ENCODE data around the gene PRSS48.
"Not testable (repeated sequence)": the region's sequence is repeated elsewhere in the genome, so short reads cannot be mapped to it uniquely, and the experiment has no call there.

Gene PRSS48

GRCh38 chr4:151233600-151233999 is 43.4 kb upstream of the PRSS48 start:
- in situ Hi-C loops (cut with HindIII; ENCODE audit: low sequenced_read_pairs), result no loop called here
- TF ChIP-seq CTCF (IDR thresholded peaks at IDR 0.05; ENCODE audit: low read depth, low read length, missing control alignments), result no peak
- DNase-seq (ENCODE audit: low read depth), result no peak
- H3K4me3 ChIP-seq (ENCODE audit: low read depth, low read length), result no peak overlapping the region

- DNase-seq (ENCODE audit: low read depth); in situ Hi-C loops (cut with HindIII; ENCODE audit: low sequenced_read_pairs); H3K4me3 ChIP-seq (ENCODE audit: low read depth, low read length): not testable (repeated sequence)
Observed at GRCh38 chr4:151235373-151235772, 41.6 kb upstream of the PRSS48 start.

- no peak for DNase-seq (ENCODE audit: low read depth)
- no peak for TF ChIP-seq CTCF (IDR thresholded peaks at IDR 0.05; ENCODE audit: low read depth, low read length, missing control alignments)
- no peak overlapping the region for H3K4me3 ChIP-seq (ENCODE audit: low read depth, low read length)
- in situ Hi-C loops (cut with HindIII; ENCODE audit: low sequenced_read_pairs), result no loop called here
Observed at GRCh38 chr4:151236036-151236435, 40.9 kb upstream of the PRSS48 start.

- in situ Hi-C loops (cut with HindIII; ENCODE audit: low sequenced_read_pairs), result no loop called here
- H3K4me3 ChIP-seq (ENCODE audit: low read depth, low read length), result no peak overlapping the region
- no peak for TF ChIP-seq CTCF (IDR thresholded peaks at IDR 0.05; ENCODE audit: low read depth, low read length, missing control alignments)
- DNase-seq (ENCODE audit: low read depth), result peak; percentile 22
Observed at GRCh38 chr4:151238477-151238876, 38.5 kb upstream of the PRSS48 start.

GRCh38 chr4:151239608-151240007 is 37.4 kb upstream of the PRSS48 start:
- no peak for DNase-seq (ENCODE audit: low read depth)
- in situ Hi-C loops (cut with HindIII; ENCODE audit: low sequenced_read_pairs), result no loop called here
- H3K4me3 ChIP-seq (ENCODE audit: low read depth, low read length), result no peak overlapping the region
- TF ChIP-seq CTCF (IDR thresholded peaks at IDR 0.05; ENCODE audit: low read depth, low read length, missing control alignments), result no peak

GRCh38 chr4:151242305-151242704 is 34.7 kb upstream of the PRSS48 start:
- in situ Hi-C loops (cut with HindIII; ENCODE audit: low sequenced_read_pairs), result no loop called here
- no peak for DNase-seq (ENCODE audit: low read depth)
- no peak for TF ChIP-seq CTCF (IDR thresholded peaks at IDR 0.05; ENCODE audit: low read depth, low read length, missing control alignments)

GRCh38 chr4:151246742-151247141 is 30.2 kb upstream of the PRSS48 start:
- in situ Hi-C loops (cut with HindIII; ENCODE audit: low sequenced_read_pairs), result no loop called here
- no peak for DNase-seq (ENCODE audit: low read depth)
- no peak overlapping the region for H3K4me3 ChIP-seq (ENCODE audit: low read depth, low read length)
- TF ChIP-seq CTCF (IDR thresholded peaks at IDR 0.05; ENCODE audit: low read depth, low read length, missing control alignments), result no peak

More at GRCh38 chr4:151242305-151242704, 34.7 kb upstream of the PRSS48 start:
- no peak overlapping the region for H3K4me3 ChIP-seq (ENCODE audit: low read depth, low read length)
